ENCODE results near the gene QPRT. TPM values are rescaled to one million over a fixed set of nuclear protein-coding genes. Genes with fewer than 3 reads are reported as not detected.

The QPRT gene
- total and polyA plus RNA-seq, 2 of the 13 experiments (the other 11 are each of a cell fraction or from before 2014, with no cell fraction given), result 130 to 218 TPM

- CTCF ChIA-PET (ENCODE audit: low intra/inter-chr PET ratio, low total read pairs), result interaction anchor here (2.7 kb wide), 1 partner anchor 20 kb away, joined by 23 read pairs; no protein-coding TSS in a partner anchor
- Histone ChIP-seq H3K4me3 (replicated peaks in 1 of 3; ENCODE audit: insufficient read depth in 1 of 3, low read depth in 2 of 3, low read length in 3 of 3) (peak overlapping the region; percentile 28 to 53 (median 30); a peak in 5 of 6 replicates), H3K4me1 (ENCODE audit: insufficient read depth, low read length) (peaks cover 20% of the 10 kb centered on the region), H3K79me2 (ENCODE audit: insufficient read depth, low read length) (no peaks in the 10 kb centered on the region), H3K9me3 (ENCODE audit: low read length) (no peaks in the 10 kb centered on the region), H3K9ac (ENCODE audit: insufficient read depth, low read depth, low read length) (no peak overlapping the region), H3K27ac (ENCODE audit: extremely low read length, insufficient read depth, low read length) (peak overlapping the region; percentile 25), H3K36me3 (replicated peaks in 1 of 2; ENCODE audit: control insufficient read depth in 1 of 2, insufficient read depth in 2 of 2, low read length in 2 of 2) (no peaks in the 10 kb centered on the region), H2AFZ (ENCODE audit: low read length) (no peak overlapping the region), H4K20me1 (ENCODE audit: insufficient read depth, low read length) (no peaks in the 10 kb centered on the region), H3K27me3 (ENCODE audit: control insufficient read depth in 1 of 2, insufficient read depth in 2 of 2, low read length in 2 of 2) (peaks cover 0 to 3% of the 10 kb centered on the region in 2 experiments; a peak in 2 of 5 replicates), H3K4me2 (ENCODE audit: low read depth, low read length) (peak overlapping the region; percentile 70)
- FAIRE-seq, result peak; percentile 42
- no TSS peak for BruUV-seq (replicated peaks)
- POLR2A ChIA-PET, result interaction anchor here (0.6 to 2.2 kb wide), 6 partner anchors 9 to 95 kb away, joined by 3 to 11 read pairs (median 3); partner anchors contain the start of genes PAGR1 and QPRT
- ATAC-seq, result peak; percentile 88
- intact Hi-C loops (cut with micrococcal nuclease; ENCODE audit: unreplicated experiment), result loop anchor here (1.0 kb wide), 1 partner anchor 20 kb away; no protein-coding TSS in a partner anchor
- WGBS (ENCODE audit: low lambda C conversion rate), result 3% methylated on average over 5 of the region's 5 CpGs
- in situ Hi-C loops (cut with HindIII; ENCODE audit: extremely low pct_ligation_motif_present, low pct_unique_long_range_greater_than_20kb), result no loop called here
- DNase-seq (ENCODE audit: low spot score), result peak; percentile 80
- no peak for TF ChIP-seq ZNF775 (CRISPR knock-in tag; IDR thresholded peaks at IDR 0.05; ENCODE audit: borderline replicate concordance)
- no peak for TF ChIP-seq ZBTB46 (CRISPR knock-in tag; IDR thresholded peaks at IDR 0.05; ENCODE audit: borderline replicate concordance)
- no peak for TF ChIP-seq ZNF740 (CRISPR knock-in tag; IDR thresholded peaks at IDR 0.05)
- peak; percentile 26 for TF ChIP-seq SKI (IDR thresholded peaks at IDR 0.05; ENCODE audit: partially characterized antibody)
- peak; percentile 57 for TF ChIP-seq GATAD2A (CRISPR knock-in tag; IDR thresholded peaks at IDR 0.05)
- TF ChIP-seq ARID4A (CRISPR knock-in tag; IDR thresholded peaks at IDR 0.05; ENCODE audit: borderline replicate concordance), result peak; percentile 47; the same call in 1 of the 2 replicates
- TF ChIP-seq TRIM22 (IDR thresholded peaks at IDR 0.05), result no peak
- TF ChIP-seq HNF4A (CRISPR knock-in tag; IDR thresholded peaks at IDR 0.05), result peak; percentile 74
- TF ChIP-seq ZNF501 (CRISPR knock-in tag; IDR thresholded peaks at IDR 0.05), result no peak
- no peak for TF ChIP-seq TFAP4 (IDR thresholded peaks at IDR 0.05; ENCODE audit: borderline replicate concordance, low read depth)
- TF ChIP-seq CBX5 (CRISPR knock-in tag; IDR thresholded peaks at IDR 0.05; ENCODE audit: borderline replicate concordance), result 0 out of 2 replicates have a peak, but pooled peaks have one; percentile 30
- no peak for TF ChIP-seq MXI1 (IDR thresholded peaks at IDR 0.05; ENCODE audit: borderline replicate concordance, low read depth, low read length)
- no peak for TF ChIP-seq GPN1 (CRISPR knock-in tag; IDR thresholded peaks at IDR 0.05; ENCODE audit: borderline replicate concordance)
- TF ChIP-seq ZNF792 (CRISPR knock-in tag; IDR thresholded peaks at IDR 0.05), result peak; percentile 48; the same call in 1 of the 2 replicates
- TF ChIP-seq DDIT3 (CRISPR knock-in tag; IDR thresholded peaks at IDR 0.05), result no peak
- TF ChIP-seq ZNF232 (CRISPR knock-in tag; IDR thresholded peaks at IDR 0.05; ENCODE audit: borderline replicate concordance), result no peak
These were observed 41.7 kb downstream of the QPRT start for GRCh38 chr16:29720703-29721102.
